HEK293 (cell line): ENCODE data around the gene SHISAL1.

Source experiments
- CTCF ChIA-PET: fragments of 350-600 bp; formaldehyde crosslinking; extraction: SDS; loops from one replicate; lab custom pipeline; 2021; ENCODE audit warnings: antibody characterized with exemption; lab: Yijun Ruan, JAX
- POLR2A ChIA-PET: fragments of 300-600 bp; formaldehyde crosslinking; extraction: SDS; loops from one replicate; lab custom pipeline; 2020; ENCODE audit warnings: antibody characterized with exemption, inconsistent platforms; lab: Yijun Ruan, JAX
- H3K27ac ChIP-seq: fragments of 200-500 bp; sonication (Bioruptor generic); 2 replicates; pipeline ENCODE4 v1.5.1; 2014; ENCODE audit warnings: low read depth, low read length, control low read depth, inconsistent platforms; ENCODE audit errors: extremely low read depth
- H3K36me3 ChIP-seq, 2 experiments: fragments of 200-500 bp in 1 of 2; sonication (Bioruptor generic) in 1 of 2; 1 replicate in 1 of 2; 2 replicates in 1 of 2; pipeline ENCODE4 v1.5.1; 2014 to 2017; ENCODE audit warnings: inconsistent platforms in 2 of 2, low read length in 2 of 2; ENCODE audit not compliant: control insufficient read depth in 2 of 2, insufficient read depth in 1 of 2
- H3K4me1 ChIP-seq: fragments of 200-500 bp; sonication (Bioruptor generic); 2 replicates; pipeline ENCODE4 v1.5.1; 2014; ENCODE audit warnings: mild to moderate bottlenecking, low read length, inconsistent platforms; ENCODE audit not compliant: control insufficient read depth, insufficient read depth
- H3K4me3 ChIP-seq: 2 replicates; pipeline ENCODE4 v1.5.1; 2011; ENCODE audit warnings: low read depth, mild to moderate bottlenecking, control low read depth, low read length, moderate library complexity
- H3K9me3 ChIP-seq: fragments of 200-500 bp; sonication (Bioruptor generic); 2 replicates; pipeline ENCODE4 v1.5.1; 2014; ENCODE audit warnings: low read depth, low read length, inconsistent platforms; ENCODE audit not compliant: control insufficient read depth, insufficient read depth
- EGR2 ChIP-seq: fragments of 450-650 bp; formaldehyde crosslinking; IDR thresholded peaks from 2 replicates; pipeline ENCODE4 v1.5.1; 2016; ENCODE audit warnings: low read depth, missing biosample characterization, missing genetic modification characterization
- GLI4 ChIP-seq: fragments of 450-650 bp; formaldehyde crosslinking; IDR thresholded peaks from 2 replicates; pipeline ENCODE4 v1.5.1; 2016; ENCODE audit warnings: missing biosample characterization, missing genetic modification characterization
- WT1 ChIP-seq: fragments of 450-650 bp; formaldehyde crosslinking; IDR thresholded peaks from 2 replicates; pipeline ENCODE4 v1.5.1; 2016; ENCODE audit warnings: missing biosample characterization, missing genetic modification characterization
- ZBTB8A ChIP-seq: fragments of 450-650 bp; formaldehyde crosslinking; IDR thresholded peaks from 2 replicates; pipeline ENCODE4 v1.5.1; 2016; ENCODE audit warnings: missing biosample characterization, missing genetic modification characterization
- ZFHX2 ChIP-seq: fragments of 450-650 bp; formaldehyde crosslinking; conservative IDR thresholded peaks from 2 replicates; pipeline ENCODE4 v1.5.1; 2016; ENCODE audit warnings: missing biosample characterization, missing genetic modification characterization
- ZFP41 ChIP-seq: fragments of 450-650 bp; formaldehyde crosslinking; IDR thresholded peaks from 2 replicates; pipeline ENCODE4 v1.5.1; 2016; ENCODE audit warnings: missing biosample characterization, missing genetic modification characterization, borderline replicate concordance
- ZNF138 ChIP-seq: fragments of 450-650 bp; formaldehyde crosslinking; IDR thresholded peaks from 2 replicates; pipeline ENCODE4 v1.5.1; 2016; ENCODE audit warnings: missing biosample characterization, missing genetic modification characterization, borderline replicate concordance
- ZNF341 ChIP-seq: fragments of 450-650 bp; formaldehyde crosslinking; IDR thresholded peaks from 2 replicates; pipeline ENCODE4; 2016; ENCODE audit warnings: low read depth, missing biosample characterization, missing genetic modification characterization
- ZNF571 ChIP-seq: fragments of 450-650 bp; formaldehyde crosslinking; IDR thresholded peaks from 2 replicates; pipeline ENCODE4 v1.5.0; 2017; ENCODE audit warnings: missing biosample characterization, missing genetic modification characterization
- TF ChIP-seq, protein P1 (sequence below): fragments of 450-650 bp; IDR thresholded peaks from 2 replicates; pipeline ENCODE4 v1.5.1; 2018; ENCODE audit warnings: missing biosample characterization, mild to moderate bottlenecking, missing genetic modification characterization
- TF ChIP-seq, protein P2 (sequence below): fragments of 450-650 bp; formaldehyde crosslinking; IDR thresholded peaks from 2 replicates; pipeline ENCODE4 v1.5.1; 2017; ENCODE audit warnings: missing biosample characterization, missing genetic modification characterization
- TF ChIP-seq, protein P3 (sequence below): fragments of 450-650 bp; formaldehyde crosslinking; IDR thresholded peaks from 2 replicates; pipeline ENCODE4 v1.5.1; 2016; ENCODE audit warnings: missing biosample characterization, missing genetic modification characterization, borderline replicate concordance
- TF ChIP-seq, protein P4 (sequence below): fragments of 450-650 bp; formaldehyde crosslinking; IDR thresholded peaks from 2 replicates; pipeline ENCODE4 v1.5.1; 2016; ENCODE audit warnings: missing biosample characterization, missing genetic modification characterization

Gene SHISAL1

DNA sequence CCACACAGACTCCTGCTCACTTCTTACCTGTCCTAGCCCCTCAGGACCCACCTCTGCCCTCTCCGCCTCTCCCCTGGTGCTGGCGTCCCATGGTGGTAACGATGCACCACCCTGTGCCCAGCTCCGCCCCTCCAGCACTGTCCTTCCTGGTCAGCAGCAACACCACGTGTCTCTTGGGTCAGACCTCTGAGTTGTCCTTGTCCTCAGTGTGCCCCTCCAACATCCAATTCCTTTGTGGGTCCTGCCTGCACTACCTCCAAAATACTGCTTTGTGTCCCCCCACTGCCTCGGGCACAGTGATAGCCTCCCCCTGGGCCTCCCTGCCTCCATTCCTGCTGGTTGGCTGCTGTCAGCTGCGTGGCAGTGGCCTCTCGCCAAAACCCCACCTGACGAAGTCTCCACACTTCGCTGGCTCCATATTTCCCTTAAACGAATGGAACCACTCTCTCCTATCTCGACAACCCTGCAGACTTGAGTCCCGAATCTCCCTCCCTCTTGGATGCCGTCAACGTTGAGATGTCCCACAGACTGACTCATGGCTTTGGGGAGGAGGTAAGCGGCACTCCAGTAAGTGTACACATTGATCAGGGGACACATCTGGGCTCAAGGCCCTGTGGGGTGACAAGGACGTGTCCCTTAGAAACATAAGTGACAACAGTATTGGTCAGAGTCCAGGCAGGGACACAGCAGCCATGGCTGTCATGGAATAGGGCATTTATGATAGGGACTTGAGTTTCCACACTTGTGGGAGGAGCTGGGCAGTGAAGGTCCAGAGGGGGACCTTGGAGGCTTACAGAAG, 42.8 kb downstream of the SHISAL1 start (continued):
- TF ChIP-seq, protein P1, sequence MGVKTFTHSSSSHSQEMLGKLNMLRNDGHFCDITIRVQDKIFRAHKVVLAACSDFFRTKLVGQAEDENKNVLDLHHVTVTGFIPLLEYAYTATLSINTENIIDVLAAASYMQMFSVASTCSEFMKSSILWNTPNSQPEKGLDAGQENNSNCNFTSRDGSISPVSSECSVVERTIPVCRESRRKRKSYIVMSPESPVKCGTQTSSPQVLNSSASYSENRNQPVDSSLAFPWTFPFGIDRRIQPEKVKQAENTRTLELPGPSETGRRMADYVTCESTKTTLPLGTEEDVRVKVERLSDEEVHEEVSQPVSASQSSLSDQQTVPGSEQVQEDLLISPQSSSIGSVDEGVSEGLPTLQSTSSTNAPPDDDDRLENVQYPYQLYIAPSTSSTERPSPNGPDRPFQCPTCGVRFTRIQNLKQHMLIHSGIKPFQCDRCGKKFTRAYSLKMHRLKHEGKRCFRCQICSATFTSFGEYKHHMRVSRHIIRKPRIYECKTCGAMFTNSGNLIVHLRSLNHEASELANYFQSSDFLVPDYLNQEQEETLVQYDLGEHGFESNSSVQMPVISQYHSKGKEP = no peak

DNA sequence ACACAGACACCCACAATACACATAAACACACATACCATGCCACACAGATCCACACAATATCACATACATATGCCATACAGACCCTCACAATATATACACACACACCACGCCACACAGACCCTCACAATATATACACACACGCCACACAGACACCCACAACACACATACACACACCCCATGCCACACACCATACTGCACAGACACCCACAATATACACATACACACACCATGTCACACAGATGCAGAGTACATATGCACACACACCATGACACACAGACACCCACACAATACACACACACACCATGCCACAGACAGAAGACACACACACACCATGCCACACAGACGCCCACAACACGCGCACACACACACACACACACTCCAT, 43.6 kb downstream of the SHISAL1 start:
- POLR2A ChIA-PET = no interaction called here
- Histone ChIP-seq H3K27ac (no peak overlapping the region), H3K36me3 (no peaks in the 10 kb centered on the region), H3K4me1 (no peaks in the 10 kb centered on the region), H3K4me3 (no peak overlapping the region), H3K9me3 (no peaks in the 10 kb centered on the region)
- TF ChIP-seq ZNF138 (no peak), ZNF571 (tag by site-specific recombination) (no peak), ZFHX2 (tag by site-specific recombination) (peak; percentile 50), ZBTB8A (no peak), EGR2 (tag by site-specific recombination) (peak; percentile 37; the same call in 1 of the 2 replicates), WT1 (tag by site-specific recombination) (no peak)
- TF ChIP-seq, protein P2, sequence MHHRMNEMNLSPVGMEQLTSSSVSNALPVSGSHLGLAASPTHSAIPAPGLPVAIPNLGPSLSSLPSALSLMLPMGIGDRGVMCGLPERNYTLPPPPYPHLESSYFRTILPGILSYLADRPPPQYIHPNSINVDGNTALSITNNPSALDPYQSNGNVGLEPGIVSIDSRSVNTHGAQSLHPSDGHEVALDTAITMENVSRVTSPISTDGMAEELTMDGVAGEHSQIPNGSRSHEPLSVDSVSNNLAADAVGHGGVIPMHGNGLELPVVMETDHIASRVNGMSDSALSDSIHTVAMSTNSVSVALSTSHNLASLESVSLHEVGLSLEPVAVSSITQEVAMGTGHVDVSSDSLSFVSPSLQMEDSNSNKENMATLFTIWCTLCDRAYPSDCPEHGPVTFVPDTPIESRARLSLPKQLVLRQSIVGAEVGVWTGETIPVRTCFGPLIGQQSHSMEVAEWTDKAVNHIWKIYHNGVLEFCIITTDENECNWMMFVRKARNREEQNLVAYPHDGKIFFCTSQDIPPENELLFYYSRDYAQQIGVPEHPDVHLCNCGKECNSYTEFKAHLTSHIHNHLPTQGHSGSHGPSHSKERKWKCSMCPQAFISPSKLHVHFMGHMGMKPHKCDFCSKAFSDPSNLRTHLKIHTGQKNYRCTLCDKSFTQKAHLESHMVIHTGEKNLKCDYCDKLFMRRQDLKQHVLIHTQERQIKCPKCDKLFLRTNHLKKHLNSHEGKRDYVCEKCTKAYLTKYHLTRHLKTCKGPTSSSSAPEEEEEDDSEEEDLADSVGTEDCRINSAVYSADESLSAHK (tag by site-specific recombination) = no peak
- TF ChIP-seq, protein P3, sequence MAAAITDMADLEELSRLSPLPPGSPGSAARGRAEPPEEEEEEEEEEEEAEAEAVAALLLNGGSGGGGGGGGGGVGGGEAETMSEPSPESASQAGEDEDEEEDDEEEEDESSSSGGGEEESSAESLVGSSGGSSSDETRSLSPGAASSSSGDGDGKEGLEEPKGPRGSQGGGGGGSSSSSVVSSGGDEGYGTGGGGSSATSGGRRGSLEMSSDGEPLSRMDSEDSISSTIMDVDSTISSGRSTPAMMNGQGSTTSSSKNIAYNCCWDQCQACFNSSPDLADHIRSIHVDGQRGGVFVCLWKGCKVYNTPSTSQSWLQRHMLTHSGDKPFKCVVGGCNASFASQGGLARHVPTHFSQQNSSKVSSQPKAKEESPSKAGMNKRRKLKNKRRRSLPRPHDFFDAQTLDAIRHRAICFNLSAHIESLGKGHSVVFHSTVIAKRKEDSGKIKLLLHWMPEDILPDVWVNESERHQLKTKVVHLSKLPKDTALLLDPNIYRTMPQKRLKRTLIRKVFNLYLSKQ (tag by site-specific recombination) = no peak
- CTCF ChIA-PET = no interaction called here

DNA sequence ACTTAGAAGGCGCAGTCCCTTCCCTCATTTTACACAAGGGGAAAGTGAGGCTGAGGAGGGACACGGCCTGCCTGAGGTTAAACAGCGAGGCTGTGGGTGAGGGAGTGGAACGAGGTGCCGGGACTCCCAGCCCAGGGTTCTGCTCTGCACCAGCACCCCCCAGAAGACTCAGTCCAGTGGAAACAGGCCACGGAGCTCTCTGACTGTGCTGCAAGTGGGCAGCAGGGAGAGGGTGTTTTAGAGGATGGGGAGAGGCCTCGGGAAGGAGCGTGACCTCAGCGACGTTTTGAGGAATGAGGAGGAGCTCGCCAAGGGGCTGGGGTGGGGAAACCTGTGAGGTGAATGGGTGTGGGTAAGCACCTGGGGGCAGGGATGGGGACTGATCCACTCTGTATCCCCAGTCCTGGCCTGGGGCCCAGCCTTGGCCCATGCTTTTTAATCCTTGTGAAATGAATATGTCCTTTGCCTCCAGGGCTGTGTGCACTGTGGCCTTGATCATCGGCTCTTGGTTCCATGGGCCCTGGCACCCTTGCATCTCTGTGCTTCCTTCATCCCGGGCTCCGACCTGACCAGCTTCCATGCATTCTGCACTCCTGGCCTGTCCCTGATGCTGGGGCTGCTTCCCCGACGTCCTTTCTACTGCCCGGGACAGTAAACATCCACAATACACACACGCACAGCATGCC, 44.2 kb downstream of the SHISAL1 start:
- H3K4me1 ChIP-seq = no peaks in the 10 kb centered on the region
- ChIA-PET CTCF (interaction anchor here (1.0 kb wide), 1 partner anchor 25 kb away, joined by 4 read pairs; no protein-coding TSS in a partner anchor), POLR2A (no interaction called here)
- TF ChIP-seq GLI4 (no peak), ZFP41 (tag by site-specific recombination) (no peak), ZNF341 (tag by site-specific recombination) (no peak)
- TF ChIP-seq, protein P4, sequence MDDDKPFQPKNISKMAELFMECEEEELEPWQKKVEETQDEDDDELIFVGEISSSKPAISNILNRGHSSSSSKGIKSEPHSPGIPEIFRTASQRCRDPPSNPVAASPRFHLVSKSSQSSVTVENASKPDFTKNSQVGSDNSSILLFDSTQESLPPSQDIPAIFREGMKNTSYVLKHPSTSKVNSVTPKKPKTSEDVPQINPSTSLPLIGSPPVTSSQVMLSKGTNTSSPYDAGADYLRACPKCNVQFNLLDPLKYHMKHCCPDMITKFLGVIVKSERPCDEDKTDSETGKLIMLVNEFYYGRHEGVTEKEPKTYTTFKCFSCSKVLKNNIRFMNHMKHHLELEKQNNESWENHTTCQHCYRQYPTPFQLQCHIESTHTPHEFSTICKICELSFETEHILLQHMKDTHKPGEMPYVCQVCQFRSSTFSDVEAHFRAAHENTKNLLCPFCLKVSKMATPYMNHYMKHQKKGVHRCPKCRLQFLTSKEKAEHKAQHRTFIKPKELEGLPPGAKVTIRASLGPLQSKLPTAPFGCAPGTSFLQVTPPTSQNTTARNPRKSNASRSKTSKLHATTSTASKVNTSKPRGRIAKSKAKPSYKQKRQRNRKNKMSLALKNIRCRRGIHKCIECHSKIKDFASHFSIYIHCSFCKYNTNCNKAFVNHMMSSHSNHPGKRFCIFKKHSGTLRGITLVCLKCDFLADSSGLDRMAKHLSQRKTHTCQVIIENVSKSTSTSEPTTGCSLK (tag by site-specific recombination) = no peak
- no peaks in the 10 kb centered on the region for H3K36me3 ChIP-seq
- no peak overlapping the region for H3K27ac ChIP-seq
- H3K9me3 ChIP-seq = no peaks in the 10 kb centered on the region
- H3K4me3 ChIP-seq = no peak overlapping the region
